HepG2 (cell line): Measurements from ENCODE around the gene ARHGEF37. TPM values are rescaled to one million over a fixed set of nuclear protein-coding genes. Genes with fewer than 3 reads are reported as not detected.

Experiments used
- ATAC-seq: fragments of 200-7000 bp; cut with Tn5 transposase; 3 replicates; pipeline ENCODE4 v1.9.1; 2020; ENCODE audit warnings: mild to moderate bottlenecking, moderate library complexity
- BruUV-seq: library from RNA; stranded (reverse); fragments of 400-500 nt; replicated peaks from 2 replicates; lab custom pipeline; 2021; lab: Mats Ljungman, UMichigan
- CTCF ChIA-PET: fragments of 300-600 bp; formaldehyde crosslinking; extraction: SDS; loops from one replicate; lab custom pipeline; 2021; ENCODE audit warnings: low total read pairs, inconsistent platforms, low intra/inter-chr PET ratio; lab: Yijun Ruan, JAX
- POLR2A ChIA-PET: fragments of 350-600 bp; sonication (Branson Sonifier 250); formaldehyde crosslinking; loops from one replicate; lab custom pipeline; 2020; ENCODE audit warnings: antibody characterized with exemption, inconsistent platforms; lab: Yijun Ruan, JAX
- DNase-seq: peaks from one replicate; pipeline ENCODE4 v3.0.0-alpha.2; 2015; ENCODE audit warnings: low spot score
- FAIRE-seq: peaks from 3 replicates; lab custom pipeline; 2011; peaks lifted over from hg19 to GRCh38; lab: Jason Lieb, UNC
- H2AFZ ChIP-seq: one replicate; pipeline ENCODE4 v1.6.1; 2011; ENCODE audit warnings: low read length, inconsistent platforms
- H3K27ac ChIP-seq: fragments of 300-600 bp; 3 replicates; pipeline ENCODE4 v1.8.0; 2011; ENCODE audit warnings: mixed run types, mild to moderate bottlenecking, mixed read lengths, low read length, inconsistent platforms; ENCODE audit not compliant: insufficient read depth; ENCODE audit errors: extremely low read length
- H3K27me3 ChIP-seq, 2 experiments: fragments of 200-600 bp in 1 of 2; 2 replicates in 1 of 2; 3 replicates in 1 of 2; pipeline versions ENCODE4 v1.6.0 to v1.8.0; 2011; ENCODE audit warnings: low read length in 2 of 2, mild to moderate bottlenecking in 2 of 2, moderate library complexity in 2 of 2, inconsistent platforms in 1 of 2; ENCODE audit not compliant: insufficient read depth in 2 of 2, control insufficient read depth in 1 of 2
- H3K36me3 ChIP-seq, 2 experiments: fragments of 200-600 bp in 1 of 2; replicated peaks in 1 of 2; 2 replicates in 1 of 2; 3 replicates in 1 of 2; pipeline versions ENCODE4 v1.5.1 to v1.8.0; 2011; ENCODE audit warnings: low read length in 2 of 2, inconsistent platforms in 1 of 2; ENCODE audit not compliant: insufficient read depth in 2 of 2, control insufficient read depth in 1 of 2
- H3K4me1 ChIP-seq: 2 replicates; pipeline ENCODE4 v1.5.1; 2012; ENCODE audit warnings: low read length, inconsistent platforms; ENCODE audit not compliant: insufficient read depth
- H3K4me2 ChIP-seq: 2 replicates; pipeline ENCODE4 v1.6.0; 2011; ENCODE audit warnings: low read depth, low read length, inconsistent platforms
- H3K4me3 ChIP-seq, 3 experiments: fragments of 200-600 bp in 1 of 3; sonication (generic), shearing (Covaris generic) in 1 of 3; replicated peaks in 1 of 3; 2 replicates each; pipeline ENCODE4 v1.5.1; 2011 to 2016; ENCODE audit warnings: low read length in 3 of 3, inconsistent platforms in 2 of 3, low read depth in 2 of 3, mild to moderate bottlenecking in 2 of 3, control low read depth in 1 of 3, mixed read lengths in 1 of 3; ENCODE audit not compliant: insufficient read depth in 1 of 3
- H3K79me2 ChIP-seq: one replicate; pipeline ENCODE4 v1.6.1; 2011; ENCODE audit warnings: low read length, inconsistent platforms; ENCODE audit not compliant: insufficient read depth
- H3K9ac ChIP-seq: 2 replicates; pipeline ENCODE4 v1.6.0; 2011; ENCODE audit warnings: mild to moderate bottlenecking, low read depth, low read length, inconsistent platforms; ENCODE audit not compliant: insufficient read depth
- H3K9me3 ChIP-seq: 2 replicates; pipeline ENCODE4 v1.5.1; 2012; ENCODE audit warnings: mild to moderate bottlenecking, low read length
- H4K20me1 ChIP-seq: 2 replicates; pipeline ENCODE4 v1.6.0; 2011; ENCODE audit warnings: inconsistent platforms, mild to moderate bottlenecking, low read length, moderate library complexity; ENCODE audit not compliant: insufficient read depth
- ATAD3A ChIP-seq: sonication (generic); formaldehyde crosslinking; IDR thresholded peaks from 2 replicates; pipeline ENCODE4 v1.4.0; 2020; ENCODE audit warnings: missing genetic modification reagents
- FOSL1 ChIP-seq: sonication (generic); formaldehyde crosslinking; IDR thresholded peaks from 2 replicates; pipeline ENCODE4 v1.9.0; 2021; ENCODE audit warnings: missing genetic modification reagents, borderline replicate concordance
- GTF3A ChIP-seq: sonication (generic); formaldehyde crosslinking; conservative IDR thresholded peaks from 2 replicates; pipeline ENCODE4 v1.4.0; 2020; ENCODE audit warnings: mild to moderate bottlenecking, missing genetic modification reagents
- HNF4A ChIP-seq: sonication (generic); formaldehyde crosslinking; IDR thresholded peaks from 2 replicates; pipeline ENCODE4 v1.4.0; 2020; ENCODE audit warnings: missing genetic modification reagents
- IRX3 ChIP-seq: sonication (generic); formaldehyde crosslinking; IDR thresholded peaks from 2 replicates; pipeline ENCODE4 v1.8.1; 2023; ENCODE audit warnings: mild to moderate bottlenecking, low read depth, missing genetic modification reagents, borderline replicate concordance
- KLF16 ChIP-seq, 2 experiments: sonication (generic) in 1 of 2; formaldehyde crosslinking in 1 of 2; IDR thresholded peaks; 2 replicates each; pipeline versions ENCODE4 v1.6.1 to v1.8.0; 2016 to 2023; ENCODE audit warnings: missing genetic modification reagents in 2 of 2, missing compliant biosample characterization in 1 of 2
- KLF6 ChIP-seq: IDR thresholded peaks from 2 replicates; pipeline ENCODE4 v1.8.0; 2016; ENCODE audit warnings: missing biosample characterization, missing genetic modification reagents
- POGZ ChIP-seq: sonication (generic); formaldehyde crosslinking; IDR thresholded peaks from 2 replicates; pipeline ENCODE4 v1.4.0; 2020; ENCODE audit warnings: mild to moderate bottlenecking, missing genetic modification reagents
- RCOR2 ChIP-seq: IDR thresholded peaks from 2 replicates; pipeline ENCODE4 v1.6.1; 2016; ENCODE audit warnings: missing biosample characterization, missing genetic modification reagents
- SIX4 ChIP-seq: sonication (generic); formaldehyde crosslinking; IDR thresholded peaks from 2 replicates; pipeline ENCODE4 v1.4.0; 2020; ENCODE audit warnings: missing genetic modification reagents
- SNAI1 ChIP-seq: sonication (generic); formaldehyde crosslinking; IDR thresholded peaks from 2 replicates; pipeline ENCODE4 v1.5.0; 2020; ENCODE audit warnings: mild to moderate bottlenecking, missing genetic modification reagents, borderline replicate concordance
- TFAP4 ChIP-seq: sonication (generic); IDR thresholded peaks from 2 replicates; pipeline ENCODE4 v1.6.1; 2016; ENCODE audit warnings: low read depth, borderline replicate concordance
- ZBTB2 ChIP-seq: sonication (generic); formaldehyde crosslinking; IDR thresholded peaks from 2 replicates; pipeline ENCODE4 v1.8.0; 2022; ENCODE audit warnings: low read depth, missing genetic modification reagents
- ZNF263 ChIP-seq: sonication (generic); formaldehyde crosslinking; IDR thresholded peaks from 2 replicates; pipeline ENCODE4 v1.4.0; 2020; ENCODE audit warnings: missing genetic modification reagents
- ZNF652 ChIP-seq: IDR thresholded peaks from 2 replicates; pipeline ENCODE4 v1.6.1; 2016; ENCODE audit warnings: low read depth, borderline replicate concordance
- WGBS: methylation state at CpG from one replicate; pipeline ENCODE4 v1.1.6; 2017; ENCODE audit warnings: low lambda C conversion rate; 5-methylcytosine and 5-hydroxymethylcytosine counted together
- in situ Hi-C: cut with HindIII; loops from 2 replicates; pipeline ENCODE4 v1.10.0; 2017; ENCODE audit warnings: low pct_unique_long_range_greater_than_20kb; ENCODE audit not compliant: extremely low pct_ligation_motif_present
- intact Hi-C: fragments of 100-400 bp; cut with micrococcal nuclease; formaldehyde crosslinking; loops from one replicate; pipeline ENCODE4 v1.10.0; 2022; ENCODE audit not compliant: unreplicated experiment
- polyA plus RNA-seq, 8 experiments: library from polyadenylated mRNA; depleted of rRNA in 3 of 8; stranded (reverse) in 7 of 8; unstranded in 1 of 8; fragments of >200 nt; fragmentation: Illumina TruSeq in 4 of 8; extraction: Trizol in 4 of 8; gene quantifications; 2 replicates each; pipeline versions ENCODE4 v1.2.1 to v1.2.3, GENCODE V29; 2011 to 2016; ENCODE audit warnings: low read depth in 4 of 8, missing spikeins in 1 of 8, mixed read lengths in 1 of 8; ENCODE audit not compliant: insufficient read depth in 1 of 8
- total RNA-seq, 5 experiments: library from RNA; depleted of rRNA; stranded (reverse); fragments of >200 nt; fragmentation: Illumina TruSeq; extraction: Trizol; gene quantifications; 2 replicates each; pipeline ENCODE4 v1.2.3, GENCODE V29; 2016; ENCODE audit warnings: low read depth in 1 of 5

Gene ARHGEF37
- total and polyA plus RNA-seq, 2 of the 13 experiments (the other 11 are each of a cell fraction or from before 2014, with no cell fraction given): 0.18 to 0.27 TPM

- H3K9ac ChIP-seq: no peak overlapping the region
- no TSS peak for BruUV-seq
- CTCF ChIA-PET: no interaction called here
- POLR2A ChIA-PET: no interaction called here
- H3K4me2 ChIP-seq: peak overlapping the region; percentile 95
- H3K4me3 ChIP-seq: peak overlapping the region in 2 of 3 experiments; percentile 60 to 72; a peak in 3 of 6 replicates
- peaks cover 0 to 31% of the 10 kb centered on the region in 2 experiments; a peak in 2 of 5 replicates for H3K27me3 ChIP-seq
- no peak overlapping the region for H3K27ac ChIP-seq
- in situ Hi-C loops: no loop called here
- H4K20me1 ChIP-seq: no peaks in the 10 kb centered on the region
- peaks cover 27% of the 10 kb centered on the region for H3K4me1 ChIP-seq
- FAIRE-seq (no peak), ATAC-seq (peak; percentile 61), DNase-seq (no peak)
- peak overlapping the region; percentile 46 for H2AFZ ChIP-seq
- 13% methylated on average over 9 of the region's 9 CpGs for WGBS
- H3K79me2 ChIP-seq: no peaks in the 10 kb centered on the region
- peak; percentile 61; the same call in 1 of the 2 replicates for TF ChIP-seq ZNF652 (CRISPR knock-in tag)
- no peak for TF ChIP-seq ZBTB2 (CRISPR knock-in tag)
- no peak for TF ChIP-seq RCOR2 (CRISPR knock-in tag)
- TF ChIP-seq ZNF263: 0 out of 2 replicates have a peak, but pooled peaks have one; percentile 31
- no peak for TF ChIP-seq HNF4A (CRISPR knock-in tag)
- no peak for TF ChIP-seq KLF16 (CRISPR knock-in tag; IDR thresholded peaks at IDR 0.05)
- TF ChIP-seq FOSL1: no peak
- no peak for TF ChIP-seq SNAI1
- peak; percentile 23; the same call in 1 of the 2 replicates for TF ChIP-seq TFAP4
- no peak for TF ChIP-seq ATAD3A (CRISPR knock-in tag)
- TF ChIP-seq POGZ (CRISPR knock-in tag): no peak
- TF ChIP-seq KLF6 (CRISPR knock-in tag): no peak
- TF ChIP-seq GTF3A (CRISPR knock-in tag): no peak
- no peak for TF ChIP-seq SIX4
- TF ChIP-seq IRX3 (CRISPR knock-in tag): no peak
- no peaks in the 10 kb centered on the region for H3K36me3 ChIP-seq
- H3K9me3 ChIP-seq: no peaks in the 10 kb centered on the region
- intact Hi-C loops: loop anchor here (5.0 kb wide), 1 partner anchor 35 kb away; no protein-coding TSS in a partner anchor
Measured at GRCh38 chr5:149581931-149582768, 852 bp downstream of the ARHGEF37 start.
